ENCODE measurements around the gene TSPOAP1.

- no peak for TF ChIP-seq CTCF (IDR thresholded peaks at IDR 0.05)
- no peak for TF ChIP-seq POLR2A (IDR thresholded peaks at IDR 0.05)
These were observed 23.0 kb downstream of the TSPOAP1 start for GRCh38 chr17:58305626-58306025.

Measured in uterus (tissue), 2 donors.